Middle frontal gyrus (tissue), 1 donor: ENCODE data around the gene C6orf132.

ENCODE experiments used
- DNase-seq: peaks from one replicate; pipeline ENCODE4 v3.0.0-alpha.2; 2015; ENCODE audit warnings: low spot score; ENCODE audit errors: extremely low spot score

The C6orf132 gene

GRCh38 chr6:42106112-42107023 lies 36.1 kb downstream of the C6orf132 start:
- no peak for DNase-seq

GRCh38 chr6:42105709-42106108 lies 36.7 kb downstream of the C6orf132 start:
- no peak for DNase-seq

DNA sequence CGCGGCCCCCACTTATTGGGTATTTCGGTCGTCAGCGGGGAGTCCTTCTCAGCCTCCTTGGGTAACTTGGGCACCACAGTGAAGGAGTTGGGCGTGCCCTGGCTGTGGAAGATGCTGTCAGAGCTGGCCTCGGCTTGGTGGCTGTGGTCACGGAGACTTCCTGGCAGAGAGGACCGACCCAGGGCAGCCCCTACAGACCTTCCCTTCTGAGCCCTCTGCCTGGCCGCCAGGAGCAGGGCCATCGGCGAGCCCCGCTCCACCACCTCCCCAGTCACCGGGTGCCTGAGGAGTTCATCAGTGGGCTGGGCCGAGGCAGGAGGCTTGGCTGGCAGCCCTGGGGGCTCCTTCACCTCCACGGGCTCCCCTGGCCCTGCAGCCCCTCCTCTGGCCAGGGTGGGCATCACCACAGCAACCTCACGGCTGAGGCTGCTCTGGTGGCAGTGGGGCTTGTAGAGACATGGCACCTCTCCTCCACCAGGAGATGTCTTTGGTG lies 37.2 kb downstream of the C6orf132 start:
- DNase-seq, result no peak

DNA sequence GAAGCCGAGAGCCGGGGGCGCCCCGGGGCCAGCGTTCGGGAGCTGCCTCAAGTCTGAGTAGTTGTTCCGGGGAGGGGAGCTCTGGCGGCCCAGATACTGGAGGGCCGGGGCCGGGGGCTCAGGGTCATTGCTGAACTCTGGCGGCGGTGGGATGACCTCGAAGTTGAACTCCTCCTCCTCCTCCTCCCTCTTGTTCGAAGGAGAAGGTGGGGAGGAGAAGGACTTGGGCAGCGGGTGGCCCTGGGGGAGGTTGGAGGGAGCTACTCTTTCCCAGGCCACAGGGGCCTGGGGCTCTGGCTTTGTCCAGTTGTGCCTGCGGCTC lies 37.7 kb downstream of the C6orf132 start:
- no peak for DNase-seq

- no peak for DNase-seq
Observed at GRCh38 chr6:42104095-42104803, 38.2 kb downstream of the C6orf132 start.

GRCh38 chr6:42103753-42104094 lies 38.7 kb downstream of the C6orf132 start:
- no peak for DNase-seq

DNA sequence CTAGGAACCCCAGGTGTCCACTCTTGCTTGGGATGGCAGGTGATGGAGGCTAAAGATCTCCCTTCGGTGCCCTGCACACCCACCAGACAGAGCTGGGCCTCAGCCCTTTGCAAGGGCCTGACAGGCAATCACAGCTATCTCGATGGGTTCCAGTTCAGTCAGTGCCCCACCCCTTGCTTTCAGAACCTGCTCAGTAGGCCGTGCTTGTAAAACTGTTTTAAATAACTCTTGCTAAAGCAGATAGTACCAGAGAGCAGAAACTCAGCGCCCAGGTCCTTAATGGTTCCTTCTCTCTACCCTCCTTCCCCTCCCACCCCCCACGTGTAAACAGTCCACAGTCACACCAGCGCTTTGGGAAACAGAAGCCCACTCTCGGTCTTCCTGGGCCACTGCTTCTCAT lies 39.2 kb downstream of the C6orf132 start:
- DNase-seq, result no peak

- DNase-seq, result no peak
Observed at GRCh38 chr6:42101186-42101657, 41.2 kb downstream of the C6orf132 start.

GRCh38 chr6:42100029-42100901 lies 42.2 kb downstream of the C6orf132 start:
- DNase-seq, result no peak

- no peak for DNase-seq
Observed at GRCh38 chr6:42099340-42100028, 42.9 kb downstream of the C6orf132 start.

DNA sequence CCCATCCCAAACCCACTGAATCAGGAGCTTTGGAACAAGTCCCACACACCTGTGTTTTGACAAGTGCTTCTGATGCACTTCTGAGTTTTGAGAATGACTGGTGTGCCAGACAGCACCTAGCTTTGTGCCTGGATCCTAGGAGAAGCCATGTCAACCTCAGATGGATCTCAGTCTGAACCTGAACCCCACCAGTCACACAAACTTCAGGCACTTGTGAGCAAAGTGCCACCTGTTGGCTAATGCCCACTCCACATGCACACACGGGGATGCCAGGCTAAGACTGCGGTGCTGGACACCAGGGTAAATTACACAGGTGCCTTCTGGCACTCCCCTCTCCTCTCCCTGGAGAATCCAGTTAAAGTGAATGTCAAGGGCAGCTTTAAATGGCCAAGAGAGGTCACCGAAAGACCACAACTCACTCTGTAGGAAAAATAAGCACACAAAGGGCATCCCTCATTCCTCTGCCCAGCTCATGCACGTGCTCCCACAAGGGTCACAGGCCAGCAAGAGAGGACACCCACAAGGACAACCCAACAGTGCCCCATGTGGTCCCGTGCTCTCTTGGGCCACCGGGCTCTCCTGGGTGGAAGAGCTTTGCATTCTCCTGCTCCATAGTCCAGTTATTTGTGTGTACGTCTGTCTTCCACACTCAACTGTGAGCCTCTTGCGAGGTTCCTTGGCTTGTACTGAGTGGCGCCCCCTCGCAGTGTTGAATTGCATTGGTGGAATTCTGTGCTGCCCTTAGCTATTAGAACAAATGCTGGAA lies 46.5 kb downstream of the C6orf132 start:
- no peak for DNase-seq

DNA sequence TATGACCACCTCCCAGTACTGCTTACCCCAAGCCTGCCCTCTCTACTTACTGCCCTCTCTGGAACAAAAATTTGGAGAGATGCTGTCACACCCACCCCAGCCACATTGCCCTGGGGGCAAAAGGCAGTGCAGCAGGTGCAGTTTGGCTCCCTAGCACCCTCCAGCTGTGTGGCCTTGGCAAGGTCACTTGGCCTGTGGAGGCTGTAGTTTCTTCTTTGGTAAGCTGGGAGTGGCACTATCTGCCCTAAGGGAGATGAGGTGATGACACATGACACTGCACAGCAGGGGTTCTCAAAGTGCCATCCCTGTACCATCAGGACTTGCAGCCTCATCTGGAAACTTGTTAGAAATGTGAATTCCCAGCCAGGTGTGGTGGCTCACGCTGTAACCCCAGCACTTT lies 47.3 kb downstream of the C6orf132 start:
- no peak for DNase-seq

DNA sequence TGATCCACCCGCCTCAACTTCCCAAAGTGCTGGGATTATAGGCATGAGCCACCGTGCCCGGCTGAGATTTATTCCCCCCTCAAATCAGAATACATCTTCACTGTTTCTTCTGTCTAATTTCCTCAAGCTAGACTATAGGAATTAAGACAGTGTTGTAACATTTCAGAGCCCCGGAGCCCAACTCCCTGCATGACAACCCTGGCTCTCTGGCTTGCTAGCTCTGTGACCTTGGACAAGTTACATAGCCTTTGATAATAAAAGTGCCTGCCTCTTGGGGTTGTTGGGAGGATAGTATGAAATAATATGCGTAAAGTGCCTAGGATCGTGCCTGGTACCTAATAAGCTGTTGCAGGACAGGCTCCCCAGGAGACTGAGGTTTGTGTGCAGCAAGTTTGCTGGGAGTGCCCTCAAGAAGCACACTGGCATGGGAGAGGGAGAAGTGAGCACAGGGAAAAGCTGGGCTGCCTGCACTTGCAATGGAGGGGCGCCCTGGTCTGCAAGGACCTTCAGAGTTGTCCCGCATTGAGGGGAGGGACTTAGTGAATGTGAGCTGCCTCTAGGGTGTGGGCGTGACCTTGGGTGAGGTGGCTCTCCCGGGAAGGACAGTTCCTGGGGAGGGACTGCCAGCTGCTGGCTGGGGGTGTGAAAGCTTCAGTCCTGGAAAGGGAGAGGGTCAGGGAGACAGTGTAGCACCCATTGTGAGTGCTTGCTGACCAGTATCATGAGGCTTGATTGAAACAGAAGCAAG lies 48.7 kb downstream of the C6orf132 start:
- DNase-seq, result no peak

DNA sequence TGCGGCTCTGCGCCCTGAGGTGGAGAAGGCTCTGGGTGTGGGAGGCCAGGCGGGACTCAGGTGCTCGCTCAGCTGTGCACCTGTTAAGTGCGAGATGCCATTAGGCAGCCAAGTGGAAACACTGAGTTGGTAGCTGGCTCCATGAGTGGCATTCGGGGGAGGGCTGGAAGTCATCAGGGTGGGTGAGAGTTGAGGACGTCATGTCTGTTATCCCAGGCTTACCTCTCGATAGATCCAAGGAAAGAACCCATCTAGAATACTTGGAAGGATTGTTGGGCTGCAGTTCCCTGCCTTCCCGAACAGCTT lies 50.7 kb downstream of the C6orf132 start:
- DNase-seq, result no peak

DNA sequence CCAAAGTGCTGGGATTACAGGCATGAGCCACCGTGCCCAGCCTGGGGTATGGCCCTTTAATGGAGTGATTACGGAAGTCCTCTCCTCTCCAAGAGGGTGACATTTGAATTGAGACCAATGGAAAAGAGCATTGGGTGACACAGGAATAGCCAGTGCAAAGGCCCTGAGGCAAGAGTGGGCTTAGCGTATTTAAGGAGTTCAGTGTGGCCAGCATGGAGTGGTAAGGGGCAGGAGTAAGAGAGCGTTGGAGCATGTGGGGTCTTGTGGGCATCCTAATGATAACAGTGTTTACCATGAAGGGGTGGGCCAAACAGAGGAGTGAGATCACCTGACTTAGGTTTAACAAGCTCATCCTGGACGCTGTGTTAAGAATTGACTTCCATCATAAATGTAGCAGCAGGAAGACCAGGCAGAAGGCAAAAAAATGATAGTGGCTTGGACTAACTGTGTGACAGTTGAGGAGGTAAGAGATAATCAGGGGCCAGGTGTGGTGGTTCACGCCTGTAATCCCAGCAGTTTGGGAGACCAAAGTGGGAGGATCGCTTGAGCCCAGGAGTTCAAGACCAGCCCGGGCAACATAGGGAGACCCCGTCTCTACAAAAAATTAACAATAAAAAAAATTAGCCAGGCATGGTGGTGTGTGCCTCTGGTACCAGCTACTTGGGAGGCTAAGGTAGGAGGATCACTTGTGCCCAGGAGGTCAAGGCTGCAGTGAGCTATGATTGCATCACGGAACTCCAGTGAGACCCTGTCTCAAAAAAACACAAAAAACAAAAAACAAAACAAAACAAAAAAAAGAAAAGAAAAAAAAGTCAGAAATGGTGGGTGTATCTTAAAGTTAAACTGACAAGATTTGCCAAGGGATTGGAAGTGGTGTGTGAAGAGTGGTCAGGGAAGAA lies 51.4 kb downstream of the C6orf132 start:
- DNase-seq, result no peak

DNA sequence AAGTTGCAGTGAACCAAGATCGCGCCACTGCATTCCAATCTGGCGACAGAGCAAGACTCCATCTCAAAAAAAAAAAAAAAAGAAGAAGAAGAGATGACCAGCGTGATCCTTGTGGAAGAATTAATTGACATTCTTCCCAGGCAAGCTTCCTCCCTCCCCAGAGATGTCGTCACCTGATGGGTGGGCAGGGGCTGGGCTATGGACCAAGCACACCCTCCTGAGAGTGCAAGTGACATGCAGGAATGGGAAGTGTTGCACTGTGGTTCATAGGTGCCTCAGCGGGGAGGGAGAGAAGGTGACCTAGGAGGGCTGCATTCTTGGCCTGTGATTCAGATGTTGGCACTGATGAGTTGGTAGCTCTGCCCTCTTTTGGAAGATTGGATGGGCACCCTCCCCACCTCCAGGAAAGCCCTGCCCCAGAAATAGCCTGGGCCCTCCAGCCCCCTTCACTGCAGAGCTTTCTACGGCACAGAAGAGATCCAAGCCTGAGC lies 54.3 kb downstream of the C6orf132 start:
- DNase-seq, result no peak

DNA sequence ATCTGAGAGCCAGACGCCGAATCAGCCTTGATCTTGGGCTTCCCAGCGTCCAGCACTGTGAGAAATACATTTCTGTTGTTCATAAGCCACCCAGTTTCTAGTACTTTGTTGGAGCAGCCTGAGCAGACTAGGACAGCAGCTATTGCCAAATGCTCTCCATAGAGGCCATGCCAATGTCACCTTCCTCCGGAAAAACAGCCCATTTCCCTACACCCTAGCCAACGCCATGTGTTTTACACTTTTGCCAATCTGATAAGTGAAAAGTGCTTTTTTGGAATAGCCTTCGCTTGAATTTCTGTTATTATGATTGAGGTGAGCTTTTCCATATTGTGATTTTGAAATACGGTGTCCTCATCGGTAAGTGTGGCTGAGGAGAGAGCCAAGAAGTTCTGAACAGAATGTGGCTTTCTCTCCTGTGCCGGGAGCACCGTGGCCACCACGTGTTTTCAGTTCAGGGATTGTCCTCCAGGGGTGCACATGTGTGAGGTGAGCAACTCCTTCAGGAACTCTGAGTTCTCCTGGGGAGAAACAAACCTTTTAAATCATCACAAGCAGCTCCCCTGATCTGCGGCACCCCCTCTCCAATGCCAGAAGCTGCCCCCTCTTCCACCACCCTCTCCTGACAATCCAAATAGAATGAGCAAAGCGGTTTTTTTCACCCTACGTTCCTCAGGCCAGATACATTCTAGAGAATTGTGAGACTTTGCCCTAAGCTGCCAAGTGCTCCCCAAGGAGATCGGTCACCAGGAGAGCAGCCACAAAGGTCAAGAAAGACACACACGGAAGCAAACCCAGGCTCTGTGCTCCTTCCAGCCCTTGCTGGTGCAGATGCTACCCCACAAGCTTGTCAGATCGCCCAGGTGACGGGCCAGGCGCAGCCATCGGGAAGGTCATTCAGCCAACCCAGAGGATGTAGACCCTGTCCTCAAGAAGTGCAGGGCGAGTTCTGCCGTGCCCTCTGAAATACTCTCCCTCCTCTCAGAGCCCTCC lies 56.1 kb downstream of the C6orf132 start:
- no peak for DNase-seq
